ENCODE results near the gene SLC15A1. TPM values are rescaled to one million over a fixed set of nuclear protein-coding genes. Genes with fewer than 3 reads are reported as not detected.

SLC15A1 gene
- polyA plus RNA-seq, 3 donors: not detected

GRCh38 chr13:98781045-98781444 is 28.6 kb upstream of the SLC15A1 start:
- WGBS (ENCODE audit: insufficient coverage): 93% methylated on average over 8 of the region's 11 CpGs
- intact Hi-C loops (cut with micrococcal nuclease): no loop called here
- no peak overlapping the region for H3K27ac ChIP-seq (ENCODE audit: low read depth in 1 of 2, low read length in 2 of 2)

GRCh38 chr13:98780451-98780850 is 28.0 kb upstream of the SLC15A1 start:
- Histone ChIP-seq H3K4me3 (replicated peaks in 1 of 3; ENCODE audit: low read depth in 2 of 3, low read length in 3 of 3) (no peak overlapping the region), H3K4me2 (replicated peaks; ENCODE audit: extremely low read depth, low read length, poor library complexity, severe bottlenecking) (no peak overlapping the region), H3K79me2 (ENCODE audit: insufficient read depth, low read length) (no peaks in the 10 kb centered on the region), H2AFZ (ENCODE audit: insufficient read depth, low read depth, low read length, poor library complexity, severe bottlenecking) (no peak overlapping the region), H3K27ac (ENCODE audit: low read depth in 1 of 2, low read length in 2 of 2) (no peak overlapping the region), H3K9me3 (replicated peaks in 1 of 2; ENCODE audit: control insufficient read depth in 1 of 2, insufficient read depth in 1 of 2, low read length in 2 of 2) (no peaks in the 10 kb centered on the region), H4K20me1 (ENCODE audit: insufficient read depth, low read length) (no peaks in the 10 kb centered on the region), H3K36me3 (replicated peaks in 1 of 2; ENCODE audit: control insufficient read depth in 1 of 2, insufficient read depth in 2 of 2, low read length in 2 of 2) (no peaks in the 10 kb centered on the region), H3K9ac (ENCODE audit: insufficient read depth, low read length, poor library complexity, severe bottlenecking) (no peak overlapping the region), H3K27me3 (ENCODE audit: control insufficient read depth in 2 of 2, insufficient read depth in 2 of 2, low read length in 2 of 2) (no peaks in the 10 kb centered on the region), H3K4me1 (ENCODE audit: control insufficient read depth in 1 of 2, insufficient read depth in 2 of 2, low read length in 2 of 2) (no peaks in the 10 kb centered on the region)
- Mint-ChIP-seq H3K4me3 (no peak overlapping the region), H3K27ac (no peak overlapping the region), H3K36me3 (no peaks in the 10 kb centered on the region), H3K27me3 (ENCODE audit: low read depth in 3 of 3) (peaks cover 8 to 12% (median 9%) of the 10 kb centered on the region in 3 donors), H3K9me3 (peaks cover 0 to 5% (median 0%) of the 10 kb centered on the region in 7 donors), H3K4me1 (no peaks in the 10 kb centered on the region)
- intact Hi-C loops (cut with micrococcal nuclease): no loop called here
- no peak for TF ChIP-seq CTCF (IDR thresholded peaks at IDR 0.05)
- 80% methylated on average over 1 of the region's 2 CpGs for WGBS (ENCODE audit: insufficient coverage)
- DNase-seq: no peak

More at GRCh38 chr13:98781045-98781444, 28.6 kb upstream of the SLC15A1 start:
- TF ChIP-seq CTCF (IDR thresholded peaks at IDR 0.05): no peak
- H3K4me1 Mint-ChIP-seq: no peaks in the 10 kb centered on the region
- Histone ChIP-seq H3K36me3 (replicated peaks in 1 of 2; ENCODE audit: control insufficient read depth in 1 of 2, insufficient read depth in 2 of 2, low read length in 2 of 2) (no peaks in the 10 kb centered on the region), H3K79me2 (ENCODE audit: insufficient read depth, low read length) (no peaks in the 10 kb centered on the region), H3K27me3 (ENCODE audit: control insufficient read depth in 2 of 2, insufficient read depth in 2 of 2, low read length in 2 of 2) (no peaks in the 10 kb centered on the region), H3K9ac (ENCODE audit: insufficient read depth, low read length, poor library complexity, severe bottlenecking) (no peak overlapping the region), H3K4me1 (ENCODE audit: control insufficient read depth in 1 of 2, insufficient read depth in 2 of 2, low read length in 2 of 2) (no peaks in the 10 kb centered on the region), H3K4me2 (replicated peaks; ENCODE audit: extremely low read depth, low read length, poor library complexity, severe bottlenecking) (no peak overlapping the region), H2AFZ (ENCODE audit: insufficient read depth, low read depth, low read length, poor library complexity, severe bottlenecking) (no peak overlapping the region), H3K9me3 (replicated peaks in 1 of 2; ENCODE audit: control insufficient read depth in 1 of 2, insufficient read depth in 1 of 2, low read length in 2 of 2) (no peaks in the 10 kb centered on the region), H3K4me3 (replicated peaks in 1 of 3; ENCODE audit: low read depth in 2 of 3, low read length in 3 of 3) (no peak overlapping the region), H4K20me1 (ENCODE audit: insufficient read depth, low read length) (no peaks in the 10 kb centered on the region)
- no peak overlapping the region for H3K4me3 Mint-ChIP-seq
- DNase-seq: no peak
- no peaks in the 10 kb centered on the region for H3K36me3 Mint-ChIP-seq
- peaks cover 0 to 5% (median 0%) of the 10 kb centered on the region in 7 donors for H3K9me3 Mint-ChIP-seq
- peaks cover 8 to 13% (median 9%) of the 10 kb centered on the region in 3 donors for H3K27me3 Mint-ChIP-seq (ENCODE audit: low read depth in 3 of 3)
- peak overlapping the region in 1 of 7 donors; percentile 33 for H3K27ac Mint-ChIP-seq

Data from CD14-positive monocyte (primary cell).